C1 segment of cervical spinal cord (tissue), 14 donors: ENCODE results near the gene OS9.
"Not testable (repeated sequence)": the region's sequence is repeated elsewhere in the genome, so short reads cannot be mapped to it uniquely, and the experiment has no call there.

ENCODE experiments used
- DNase-seq, 14 donors: peaks; one replicate each; lab custom pipeline; 2025; lab: John Stamatoyannopoulos, UW

The OS9 gene

DNA sequence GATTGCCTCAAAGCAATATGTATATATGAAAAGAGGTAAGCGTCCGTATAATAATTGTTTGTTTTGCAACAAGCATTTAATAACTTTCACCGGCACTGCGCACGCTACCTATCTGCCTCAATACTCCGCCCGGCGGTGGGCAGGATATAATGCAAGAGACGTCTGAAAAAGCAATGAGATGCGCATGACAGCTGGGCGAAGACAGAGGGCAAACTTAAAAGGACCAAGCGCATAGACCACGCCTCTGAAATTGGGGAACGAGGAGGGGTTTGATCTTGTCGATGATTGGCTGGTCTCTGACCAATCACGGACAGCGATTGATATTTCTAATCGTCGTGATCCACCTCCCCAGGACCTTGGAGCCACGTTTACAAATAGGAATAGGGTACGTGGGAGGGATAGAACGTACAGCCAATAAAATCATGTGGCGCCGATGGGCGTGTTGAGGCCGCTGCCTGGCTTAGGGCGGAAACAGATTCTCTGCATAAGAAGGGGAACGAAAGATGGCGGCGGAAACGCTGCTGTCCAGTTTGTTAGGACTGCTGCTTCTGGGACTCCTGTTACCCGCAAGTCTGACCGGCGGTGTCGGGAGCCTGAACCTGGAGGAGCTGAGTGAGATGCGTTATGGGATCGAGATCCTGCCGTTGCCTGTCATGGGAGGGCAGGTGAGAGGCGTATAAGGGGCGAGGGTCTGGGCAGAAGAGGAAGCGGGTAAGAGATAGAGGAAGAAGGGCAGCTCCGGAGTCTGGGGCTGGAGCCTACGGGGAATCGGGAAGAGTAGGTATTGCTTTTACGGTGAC lies at the start of gene OS9:
Gene OS9 (plus strand): TSS at position 474 of the 800 bp plus-strand sequence. CDS start 30 bp downstream, at position 504.
- peak; percentile 72 to 100 (median 94) for DNase-seq

GRCh38 chr12:57645990-57646658 lies 47.8 kb upstream of the OS9 start:
- not testable (repeated sequence) for DNase-seq

- not testable (repeated sequence) for DNase-seq
Measured at GRCh38 chr12:57646659-57647049, 47.3 kb upstream of the OS9 start.

DNA sequence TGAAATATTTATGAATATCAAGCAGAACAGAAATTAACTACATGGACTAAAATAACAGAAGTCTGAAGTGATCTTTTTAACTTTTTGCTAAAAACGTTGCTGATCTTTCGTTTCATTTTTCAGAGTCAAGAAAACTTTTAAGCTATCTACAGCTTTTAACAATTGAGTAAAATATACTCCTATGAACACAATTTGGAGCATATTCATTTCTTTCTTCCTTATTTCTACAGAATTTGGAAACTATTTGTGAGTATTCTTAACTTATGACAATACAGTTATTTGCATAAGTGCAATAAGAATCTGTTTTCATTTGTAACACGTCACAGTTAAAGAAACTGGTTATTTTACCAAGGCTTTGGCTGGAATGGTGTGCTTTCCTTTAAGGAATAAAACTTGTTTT lies 39.9 kb upstream of the OS9 start:
- DNase-seq: no peak

GRCh38 chr12:57655541-57656240 lies 38.2 kb upstream of the OS9 start:
- DNase-seq: no peak

- DNase-seq: not testable (repeated sequence)
Measured at GRCh38 chr12:57656408-57656807, 37.5 kb upstream of the OS9 start.

GRCh38 chr12:57657744-57658143 lies 36.2 kb upstream of the OS9 start:
- no peak for DNase-seq

DNA sequence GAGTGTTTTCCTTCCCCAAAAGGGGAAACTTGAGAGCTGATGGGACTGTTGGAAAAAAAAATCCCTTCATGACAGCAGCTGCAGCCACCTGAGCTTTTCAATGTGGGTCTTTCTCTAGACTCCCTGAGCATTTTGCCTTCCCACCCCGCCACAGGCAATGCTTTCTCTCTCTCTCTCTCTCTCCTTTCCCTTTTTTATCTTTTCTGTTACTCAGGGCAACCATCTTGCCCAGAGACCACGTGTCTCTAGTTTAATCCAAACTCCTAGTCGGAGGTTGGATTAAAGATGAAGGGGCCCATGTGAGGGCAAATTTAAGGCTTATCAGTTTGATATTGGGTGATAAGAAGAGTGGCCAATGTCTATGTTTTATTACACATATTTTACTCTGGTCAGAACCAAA lies 35.0 kb upstream of the OS9 start:
- DNase-seq: no peak

GRCh38 chr12:57661376-57661775 lies 32.6 kb upstream of the OS9 start:
- DNase-seq: no peak

DNA sequence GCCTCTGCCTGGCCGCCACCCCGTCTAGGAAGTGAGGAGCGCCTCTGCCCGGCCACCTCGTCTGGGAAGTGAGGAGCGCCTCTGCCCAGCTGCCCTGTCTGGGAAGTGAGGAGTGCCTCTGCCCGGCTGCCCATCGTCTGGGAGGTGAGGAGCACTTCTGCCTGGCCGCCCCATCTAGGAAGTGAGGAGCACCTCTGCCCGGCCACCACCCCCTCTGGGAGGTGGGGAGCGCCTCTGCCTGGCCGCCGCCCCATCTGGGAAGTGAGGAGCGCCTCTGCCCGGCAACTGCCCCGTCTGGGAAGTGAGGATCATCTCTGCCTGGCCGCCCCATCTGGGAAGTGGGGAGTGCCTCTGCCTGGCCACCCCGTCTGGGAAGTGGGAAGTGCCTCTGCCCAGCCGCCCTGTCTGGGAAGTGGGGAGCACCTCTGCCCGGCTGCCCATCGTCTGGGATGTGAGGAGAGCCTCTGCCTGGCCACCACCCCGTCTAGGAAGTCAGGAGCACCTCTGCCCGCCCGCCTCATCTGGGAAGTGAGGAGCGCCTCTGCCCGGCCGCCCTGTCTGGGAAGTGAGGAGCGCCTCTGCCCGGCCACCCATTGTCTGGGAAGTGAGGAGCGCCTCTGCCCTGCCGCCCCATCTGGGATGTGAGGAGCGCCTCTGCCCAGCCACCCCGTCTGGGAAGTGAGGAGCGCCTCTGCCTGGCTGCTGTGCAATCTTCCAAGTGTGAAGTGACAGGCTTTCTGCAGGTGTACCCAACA lies 28.7 kb upstream of the OS9 start:
- not testable (repeated sequence) for DNase-seq

DNA sequence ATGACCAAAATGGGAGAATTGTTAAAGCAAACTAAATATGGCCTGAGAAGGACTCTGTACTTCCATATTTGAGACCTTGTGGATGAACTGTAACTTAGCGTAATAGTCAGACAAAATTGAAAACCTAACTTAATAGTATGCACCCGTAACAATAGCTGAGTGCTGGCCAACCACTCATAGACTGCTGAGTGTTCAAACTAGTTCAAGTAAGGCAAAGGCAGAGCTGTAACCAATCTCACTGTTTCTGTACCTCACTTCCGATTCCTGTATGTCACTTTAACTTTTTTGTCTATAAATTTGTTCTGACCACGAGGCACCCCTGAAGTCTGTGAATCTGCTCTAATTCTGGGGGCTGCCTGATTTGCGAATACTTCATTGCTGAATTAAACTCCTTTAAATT lies 27.0 kb upstream of the OS9 start:
- no peak for DNase-seq

- DNase-seq: not testable (repeated sequence)
Measured at GRCh38 chr12:57669691-57670090, 24.2 kb upstream of the OS9 start.

DNA sequence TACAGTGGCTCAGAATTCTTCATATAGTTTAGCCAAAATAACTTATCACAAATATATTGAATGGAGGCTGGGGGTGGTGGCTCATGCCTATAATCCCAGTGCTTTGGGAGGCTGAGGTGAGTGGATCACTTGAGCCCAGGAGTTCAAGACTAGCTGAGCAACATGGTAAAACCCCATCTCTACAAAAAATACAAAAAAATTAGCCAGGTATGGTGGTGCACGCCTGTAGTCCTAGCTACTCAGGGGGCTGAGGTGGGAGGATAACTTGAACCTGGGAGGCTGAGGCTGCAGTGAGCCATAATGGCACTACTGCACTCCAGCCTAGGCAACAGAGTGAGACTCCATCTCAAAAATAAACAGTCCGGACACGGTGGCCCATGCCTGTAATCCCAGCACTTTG lies 22.1 kb upstream of the OS9 start:
- DNase-seq: not testable (repeated sequence)

GRCh38 chr12:57672801-57673200 lies 21.1 kb upstream of the OS9 start:
- DNase-seq: no peak

DNA sequence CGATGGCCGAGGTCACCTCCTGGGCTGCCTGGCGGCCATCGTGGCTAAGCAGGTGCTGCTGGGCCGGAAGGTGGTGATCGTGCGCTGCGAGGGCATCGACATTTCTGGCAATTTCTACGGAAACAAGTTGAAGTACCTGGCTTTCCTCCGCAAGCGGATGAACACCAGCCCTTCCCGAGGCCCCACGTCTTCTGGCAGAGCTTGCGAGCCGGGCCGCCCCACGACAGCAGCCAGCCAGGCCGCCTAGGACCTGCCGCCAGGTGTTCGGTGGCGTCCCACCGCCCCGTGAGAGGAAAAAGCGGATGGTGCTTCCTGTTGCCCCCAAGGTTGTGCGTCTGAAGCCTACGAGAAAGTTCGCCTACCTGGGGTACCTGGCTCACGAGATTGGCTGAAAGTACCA lies 19.2 kb upstream of the OS9 start:
- DNase-seq: no peak

DNA sequence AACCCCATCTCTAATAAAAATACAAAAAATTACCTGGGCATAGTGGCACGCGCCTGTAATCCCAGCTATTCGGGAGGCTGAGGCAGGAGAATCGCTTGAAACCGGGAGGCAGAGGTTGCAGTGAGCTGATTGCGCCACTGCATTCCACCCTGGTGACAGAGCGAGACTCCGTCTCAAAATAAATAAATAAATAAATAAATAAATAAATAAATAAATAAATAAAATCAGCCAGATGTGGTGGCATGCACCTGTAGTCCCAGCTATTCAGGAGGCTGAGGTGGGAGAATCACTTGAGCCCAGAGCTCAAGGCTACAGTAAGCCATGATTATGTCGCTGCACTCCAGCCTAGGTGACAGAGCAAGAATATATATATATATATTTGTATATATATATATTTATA lies 16.0 kb upstream of the OS9 start:
- DNase-seq: not testable (repeated sequence)

GRCh38 chr12:57679697-57680096 lies 14.2 kb upstream of the OS9 start:
- no peak for DNase-seq

GRCh38 chr12:57687862-57688261 lies 6.1 kb upstream of the OS9 start:
- no peak for DNase-seq

DNA sequence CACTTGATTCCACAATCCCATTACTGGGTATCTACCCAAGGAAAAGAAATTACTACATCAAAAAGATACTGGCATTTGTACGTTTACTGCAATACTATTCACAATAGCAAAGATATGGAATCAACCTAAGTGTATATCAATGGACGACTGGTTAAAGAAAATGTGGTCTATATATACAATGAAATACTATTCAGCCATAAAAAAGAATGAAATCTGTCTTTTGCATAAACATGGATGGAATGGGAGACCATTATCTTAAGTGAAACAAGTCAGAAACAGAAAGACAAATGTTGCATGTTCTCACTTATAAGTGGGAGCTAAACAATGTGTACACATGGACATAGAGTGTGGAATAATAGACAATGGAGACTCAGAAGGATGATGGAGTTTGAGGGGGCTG lies 5.0 kb upstream of the OS9 start:
- no peak for DNase-seq

GRCh38 chr12:57692500-57692899 lies 1.4 kb upstream of the OS9 start:
- no peak for DNase-seq

DNA sequence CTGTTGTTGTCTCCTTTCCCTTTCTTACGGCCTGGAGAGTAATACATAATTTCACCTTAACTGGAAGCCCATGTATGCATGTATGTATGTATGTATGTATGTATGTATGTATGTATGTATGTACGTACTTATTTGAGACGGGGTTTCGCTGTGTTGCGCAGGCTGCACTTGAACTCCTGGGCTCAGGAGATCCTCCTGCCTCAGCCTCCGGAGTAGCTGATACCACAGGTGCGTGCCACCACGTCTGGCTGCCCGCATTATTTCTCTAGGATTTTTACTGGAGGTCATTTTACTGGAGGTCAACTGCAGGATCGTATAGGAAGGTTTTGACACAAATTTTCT lies 644 bp upstream of the OS9 start:
- peak in 2 of 14 donors; percentile 30 to 42 for DNase-seq
